Neural crest cell (in vitro differentiated cells): ENCODE data around the gene SMO. TPM values are rescaled to one million over a fixed set of nuclear protein-coding genes. Genes with fewer than 3 reads are reported as not detected.
A peak's percentile ranks its signal among the peaks of the same experiment; 100 is the strongest.

Experiments used
- DNase-seq: peaks from one replicate; pipeline ENCODE4 v3.0.0; 2021; ENCODE audit warnings: low read depth, mixed read lengths, low spot score
- H3K27ac Mint-ChIP-seq: one replicate; pipeline ENCODE4 v1.8.0; 2021; ENCODE audit warnings: mild to moderate bottlenecking, mixed read lengths; ENCODE audit not compliant: unreplicated experiment
- H3K27me3 Mint-ChIP-seq: 2 replicates; pipeline ENCODE4 v1.8.0; 2021; ENCODE audit warnings: low read depth, mild to moderate bottlenecking, mixed read lengths
- H3K36me3 Mint-ChIP-seq: 2 replicates; pipeline ENCODE4 v1.8.0; 2021; ENCODE audit warnings: low read depth, mild to moderate bottlenecking, mixed read lengths
- H3K4me1 Mint-ChIP-seq: 2 replicates; pipeline ENCODE4 v1.8.0; 2021; ENCODE audit warnings: mixed read lengths
- H3K4me3 Mint-ChIP-seq: one replicate; pipeline ENCODE4 v1.8.0; 2021; ENCODE audit warnings: mild to moderate bottlenecking, mixed read lengths
- H3K9me3 Mint-ChIP-seq: 2 replicates; pipeline ENCODE4 v1.8.0; 2021; ENCODE audit warnings: mixed read lengths
- total RNA-seq: library from RNA; stranded (reverse); gene quantifications from 2 replicates; pipeline ENCODE4 v1.2.1, GENCODE V29; 2021
- TF ChIP-seq, protein P1 (sequence below): fragments of 200-600 bp; sonication (generic); conservative IDR thresholded peaks from 2 replicates; pipeline ENCODE4 v1.5.0; 2021; ENCODE audit warnings: antibody characterized with exemption, mild to moderate bottlenecking

SMO gene
- total RNA-seq, 1 donor from 2014 or later = 119 TPM

DNA sequence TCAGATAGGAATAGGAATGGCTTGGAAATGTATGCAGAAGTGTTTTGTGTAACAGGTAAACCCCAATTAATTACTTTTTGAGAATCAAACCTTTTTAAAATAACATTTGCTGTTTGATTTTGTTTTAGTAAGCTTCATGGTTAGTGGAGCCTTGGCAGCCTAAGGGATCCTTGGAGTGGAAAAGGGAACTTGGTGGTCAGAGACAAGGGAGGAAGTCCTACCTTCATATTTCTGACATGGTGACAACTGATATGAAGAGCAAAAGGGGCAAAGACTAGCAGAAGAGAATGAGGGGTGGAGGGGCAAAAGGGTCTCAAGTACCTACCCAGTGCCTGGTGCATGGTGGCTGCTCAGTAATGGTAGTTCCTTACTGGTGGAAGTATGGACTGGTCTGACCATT is 68.7 kb downstream of the SMO start:
- DNase-seq = no peak
- H3K9me3 Mint-ChIP-seq = peaks cover 2% of the 10 kb centered on the region
- H3K4me1 Mint-ChIP-seq = peaks cover 35% of the 10 kb centered on the region
- no peaks in the 10 kb centered on the region for H3K27me3 Mint-ChIP-seq
- TF ChIP-seq, protein P1, sequence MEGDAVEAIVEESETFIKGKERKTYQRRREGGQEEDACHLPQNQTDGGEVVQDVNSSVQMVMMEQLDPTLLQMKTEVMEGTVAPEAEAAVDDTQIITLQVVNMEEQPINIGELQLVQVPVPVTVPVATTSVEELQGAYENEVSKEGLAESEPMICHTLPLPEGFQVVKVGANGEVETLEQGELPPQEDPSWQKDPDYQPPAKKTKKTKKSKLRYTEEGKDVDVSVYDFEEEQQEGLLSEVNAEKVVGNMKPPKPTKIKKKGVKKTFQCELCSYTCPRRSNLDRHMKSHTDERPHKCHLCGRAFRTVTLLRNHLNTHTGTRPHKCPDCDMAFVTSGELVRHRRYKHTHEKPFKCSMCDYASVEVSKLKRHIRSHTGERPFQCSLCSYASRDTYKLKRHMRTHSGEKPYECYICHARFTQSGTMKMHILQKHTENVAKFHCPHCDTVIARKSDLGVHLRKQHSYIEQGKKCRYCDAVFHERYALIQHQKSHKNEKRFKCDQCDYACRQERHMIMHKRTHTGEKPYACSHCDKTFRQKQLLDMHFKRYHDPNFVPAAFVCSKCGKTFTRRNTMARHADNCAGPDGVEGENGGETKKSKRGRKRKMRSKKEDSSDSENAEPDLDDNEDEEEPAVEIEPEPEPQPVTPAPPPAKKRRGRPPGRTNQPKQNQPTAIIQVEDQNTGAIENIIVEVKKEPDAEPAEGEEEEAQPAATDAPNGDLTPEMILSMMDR = no peak
- H3K36me3 Mint-ChIP-seq = no peaks in the 10 kb centered on the region
- no peak overlapping the region for H3K27ac Mint-ChIP-seq
- H3K4me3 Mint-ChIP-seq = no peak overlapping the region

DNA sequence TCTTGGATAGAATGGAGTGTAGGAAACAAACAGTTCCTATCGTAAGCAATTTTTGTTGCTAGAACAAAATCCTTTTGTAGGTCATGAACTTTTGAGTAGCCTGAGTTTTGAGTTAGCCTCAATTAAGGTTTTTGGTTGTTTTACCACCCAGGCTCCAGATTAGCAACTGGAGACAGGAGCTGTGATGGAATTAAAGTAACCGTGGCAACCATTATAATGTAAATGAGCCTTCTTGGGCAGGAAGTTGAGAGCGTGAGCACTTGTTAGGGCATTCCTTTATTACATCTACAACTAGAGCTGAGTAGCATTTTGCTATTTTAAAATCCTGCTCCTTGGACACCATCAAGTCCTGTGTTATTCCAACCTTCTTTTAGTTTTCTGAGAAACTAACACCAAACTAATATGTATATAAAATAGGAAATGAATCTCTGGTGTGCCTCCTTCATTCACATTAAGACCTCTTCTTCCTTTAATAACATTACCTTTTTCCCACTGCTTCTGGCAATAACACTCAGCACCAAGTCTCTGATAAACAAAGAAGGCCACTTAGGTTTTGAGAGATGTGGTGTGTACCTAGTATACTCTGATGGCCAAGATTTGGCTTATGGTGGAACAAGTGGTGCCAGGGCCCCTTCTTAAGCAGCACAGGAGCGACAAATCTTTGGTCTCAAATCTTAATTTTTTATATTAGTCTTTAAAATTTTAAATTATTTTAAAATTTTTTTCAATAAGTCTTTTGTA is 70.4 kb downstream of the SMO start:
- DNase-seq = no peak
- H3K4me1 Mint-ChIP-seq = peaks cover 39% of the 10 kb centered on the region
- no peaks in the 10 kb centered on the region for H3K36me3 Mint-ChIP-seq
- H3K4me3 Mint-ChIP-seq = peak overlapping the region; percentile 31
- no peaks in the 10 kb centered on the region for H3K27me3 Mint-ChIP-seq
- H3K9me3 Mint-ChIP-seq = peaks cover 2% of the 10 kb centered on the region
- TF ChIP-seq, protein P1 = no peak
- peak overlapping the region; percentile 76 for H3K27ac Mint-ChIP-seq

DNA sequence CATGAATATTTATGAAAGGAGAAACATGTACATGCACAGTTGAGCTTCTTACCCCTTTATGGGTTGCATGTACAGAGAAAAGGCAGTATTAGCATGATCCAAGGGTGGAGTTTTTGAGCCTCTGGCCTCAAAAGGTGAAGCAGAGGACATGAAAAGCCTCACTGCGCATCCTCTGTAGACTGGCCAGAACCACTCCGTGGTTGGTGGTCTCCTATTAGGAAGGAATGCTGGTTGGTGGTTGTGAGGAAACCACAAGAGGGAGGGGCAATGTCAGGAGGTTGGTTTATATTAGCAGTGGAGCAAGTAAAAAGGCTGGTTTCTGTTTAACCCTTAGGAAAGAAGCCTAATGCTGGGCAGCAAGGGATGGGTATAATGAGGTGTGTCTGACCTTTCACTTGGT is 73.9 kb downstream of the SMO start:
- Mint-ChIP-seq H3K27ac (no peak overlapping the region), H3K36me3 (no peaks in the 10 kb centered on the region), H3K4me3 (no peak overlapping the region), H3K9me3 (no peaks in the 10 kb centered on the region), H3K4me1 (peaks cover 34% of the 10 kb centered on the region), H3K27me3 (no peaks in the 10 kb centered on the region)
- TF ChIP-seq, protein P1 = no peak
- no peak for DNase-seq

Other genes starting within 250 kb of the SMO start
- gene TNPO3, start 133.5 kb upstream of the SMO start, total RNA-seq = 67.5 and 68.7 TPM in 2 replicates
- gene TSPAN33, start 43.9 kb upstream of the SMO start, total RNA-seq = 15.9 and 16.7 TPM in 2 replicates
- 18.7 and 19.1 TPM in 2 replicates for gene AHCYL2, start 36.4 kb downstream of the SMO start, total RNA-seq
- gene STRIP2, start 245.8 kb downstream of the SMO start, total RNA-seq = 11.6 and 13.0 TPM in 2 replicates